Measurements from ENCODE around the gene DYNC2H1.
"Not testable (repeated sequence)": the region's sequence is repeated elsewhere in the genome, so short reads cannot be mapped to it uniquely, and the experiment has no call there.

The DYNC2H1 gene

GRCh38 chr11:103359216-103359615, 250.0 kb downstream of the DYNC2H1 start:
- TF ChIP-seq CTCF (IDR thresholded peaks at IDR 0.05; ENCODE audit: borderline replicate concordance, insufficient read depth, low read depth, low read length): no peak
- no peak overlapping the region for H3K4me3 ChIP-seq (ENCODE audit: low read depth, low read length)

- no peak for TF ChIP-seq CTCF (IDR thresholded peaks at IDR 0.05; ENCODE audit: borderline replicate concordance, insufficient read depth, low read depth, low read length)
- H3K4me3 ChIP-seq (ENCODE audit: low read depth, low read length): no peak overlapping the region
Measured at GRCh38 chr11:103364687-103365086, 255.5 kb downstream of the DYNC2H1 start.

- H3K4me3 ChIP-seq (ENCODE audit: low read depth, low read length): no peak overlapping the region
- TF ChIP-seq CTCF (IDR thresholded peaks at IDR 0.05; ENCODE audit: borderline replicate concordance, insufficient read depth, low read depth, low read length): no peak
Measured at GRCh38 chr11:103367650-103368049, 258.4 kb downstream of the DYNC2H1 start.

GRCh38 chr11:103368145-103368544, 258.9 kb downstream of the DYNC2H1 start:
- no peak overlapping the region for H3K4me3 ChIP-seq (ENCODE audit: low read depth, low read length)
- TF ChIP-seq CTCF (IDR thresholded peaks at IDR 0.05; ENCODE audit: borderline replicate concordance, insufficient read depth, low read depth, low read length): no peak

GRCh38 chr11:103370076-103370475, 260.9 kb downstream of the DYNC2H1 start:
- no peak for TF ChIP-seq CTCF (IDR thresholded peaks at IDR 0.05; ENCODE audit: borderline replicate concordance, insufficient read depth, low read depth, low read length)
- H3K4me3 ChIP-seq (ENCODE audit: low read depth, low read length): no peak overlapping the region

GRCh38 chr11:103372906-103373305, 263.7 kb downstream of the DYNC2H1 start:
- no peak for TF ChIP-seq CTCF (IDR thresholded peaks at IDR 0.05; ENCODE audit: borderline replicate concordance, insufficient read depth, low read depth, low read length)
- H3K4me3 ChIP-seq (ENCODE audit: low read depth, low read length): no peak overlapping the region

- not testable (repeated sequence) for H3K4me3 ChIP-seq (ENCODE audit: low read depth, low read length)
Measured at GRCh38 chr11:103374227-103374626, 265.0 kb downstream of the DYNC2H1 start.

GRCh38 chr11:103378931-103379330, 269.7 kb downstream of the DYNC2H1 start:
- TF ChIP-seq CTCF (IDR thresholded peaks at IDR 0.05; ENCODE audit: borderline replicate concordance, insufficient read depth, low read depth, low read length): no peak
- H3K4me3 ChIP-seq (ENCODE audit: low read depth, low read length): no peak overlapping the region

All from GM12875 (cell line).